ENCODE results near the gene SMIM22. TPM values are rescaled to one million over a fixed set of nuclear protein-coding genes. Genes with fewer than 3 reads are reported as not detected.

The SMIM22 gene
- total and polyA plus RNA-seq, 2 of the 8 experiments (the other 6 are each of a cell fraction or from before 2014, with no cell fraction given), result not detected

GRCh38 chr16:4826980-4827379, 31.8 kb downstream of the SMIM22 start:
- Histone ChIP-seq H2BK120ac (replicated peaks; ENCODE audit: low read depth, low read length) (no peak overlapping the region), H4K20me1 (replicated peaks in 1 of 2; ENCODE audit: control insufficient read depth in 1 of 2, insufficient read depth in 2 of 2, low read length in 2 of 2) (peaks cover 2 to 4% of the 10 kb centered on the region in 2 experiments), H4K5ac (ENCODE audit: insufficient read length, low read depth, low read length) (no peak overlapping the region), H3K14ac (ENCODE audit: insufficient read length) (no peak overlapping the region), H2BK12ac (ENCODE audit: low read depth, low read length) (no peak overlapping the region), H3K4me1 (replicated peaks in 1 of 4; ENCODE audit: control insufficient read depth in 3 of 4, insufficient read depth in 4 of 4, low read length in 3 of 4) (no peaks in the 10 kb centered on the region), H4K8ac (ENCODE audit: extremely low read depth, insufficient read depth, low read length) (no peak overlapping the region), H3K9ac (replicated peaks in 1 of 4; ENCODE audit: extremely low read depth in 1 of 4, low read depth in 3 of 4, low read length in 3 of 4) (no peak overlapping the region), H2AK5ac (ENCODE audit: low read depth, low read length) (no peak overlapping the region), H3K18ac (ENCODE audit: extremely low read depth, low read length) (no peak overlapping the region), H3K4ac (replicated peaks; ENCODE audit: insufficient read length, low read depth, low read length) (no peak overlapping the region), H2BK5ac (ENCODE audit: low read depth, low read length) (no peak overlapping the region), H3K4me3 (ENCODE audit: extremely low read depth in 1 of 4, insufficient read depth in 2 of 4, low read depth in 3 of 4, low read length in 4 of 4) (no peak overlapping the region), H2BK15ac (ENCODE audit: low read length) (no peak overlapping the region), H3K9me3 (ENCODE audit: insufficient read depth in 2 of 2, low read depth in 1 of 2, low read length in 1 of 2) (no peaks in the 10 kb centered on the region), H3K27ac (ENCODE audit: low read depth, low read length) (no peak overlapping the region), H2BK20ac (ENCODE audit: low read length) (no peak overlapping the region), H4K91ac (replicated peaks; ENCODE audit: insufficient read length, low read length) (no peak overlapping the region), H3K79me1 (ENCODE audit: low read depth, low read length) (no peaks in the 10 kb centered on the region; the same call in 1 of the 2 replicates), H3K79me2 (ENCODE audit: control insufficient read depth in 1 of 2, insufficient read depth in 2 of 2, low read length in 2 of 2) (no peaks in the 10 kb centered on the region), H3K23me2 (ENCODE audit: low read depth, low read length) (no peaks in the 10 kb centered on the region), H3K4me2 (ENCODE audit: insufficient read depth in 1 of 2, low read depth in 2 of 2, low read length in 2 of 2) (no peak overlapping the region), H3K56ac (replicated peaks; ENCODE audit: insufficient read length, low read depth, low read length) (no peak overlapping the region), H3K36me3 (ENCODE audit: control insufficient read depth in 2 of 4, insufficient read depth in 4 of 4, low read length in 3 of 4) (peaks cover 32 to 79% (median 63%) of the 10 kb centered on the region in 4 experiments), H3K27me3 (replicated peaks in 1 of 4; ENCODE audit: control insufficient read depth in 3 of 4, extremely low read depth in 1 of 4, insufficient read depth in 3 of 4, low read length in 3 of 4) (no peaks in the 10 kb centered on the region), H3K23ac (ENCODE audit: insufficient read length) (no peak overlapping the region), H2AFZ (ENCODE audit: low read length) (no peak overlapping the region)
- POLR2A ChIA-PET (ENCODE audit: partially characterized antibody), result interaction anchor here (0.7 to 1.6 kb wide), 3 partner anchors 8 to 80 kb away, joined by 3 to 5 read pairs (median 3); partner anchors contain the start of gene ROGDI
- DNase-seq (ENCODE audit: low read depth in 1 of 2, low spot score in 2 of 2) (no peak), FAIRE-seq (no peak)
- CTCF ChIA-PET (ENCODE audit: partially characterized antibody), result no interaction called here
- WGBS, 2 experiments (ENCODE audit: extremely low coverage in 1 of 2, insufficient coverage in 1 of 2, insufficient read length in 1 of 2, insufficient replicate concordance in 2 of 2, low coverage in 1 of 2, low lambda C conversion rate in 2 of 2, missing lambda C conversion rate in 1 of 2), result 92% methylated on average over 10 of the region's 10 CpGs; no CpG with 5 or more reads in 1 of the 2 experiments
- TF ChIP-seq ATF2 (IDR thresholded peaks at IDR 0.05; ENCODE audit: low read length) (no peak), SP4 (IDR thresholded peaks at IDR 0.05; ENCODE audit: low read length) (no peak), JUN (IDR thresholded peaks at IDR 0.05; ENCODE audit: low read depth, low read length) (no peak)

All from H1 (cell line).